GM18502 (cell line): ENCODE data around the gene C17orf107.
"Not testable (repeated sequence)": the region's sequence is repeated elsewhere in the genome, so short reads cannot be mapped to it uniquely, and the experiment has no call there.

Experiments used
- ATAC-seq: cut with Tn5 transposase; IDR thresholded peaks from one replicate; pipeline ENCODE4 v1.9.1; 2021; ENCODE audit warnings: mild to moderate bottlenecking; ENCODE audit not compliant: unreplicated experiment, poor library complexity

C17orf107 gene

GRCh38 chr17:4899341-4900230, at the start of gene C17orf107:
TSS of gene C17orf107 (plus strand) at chr17:4899536. CDS start at chr17:4899763, 227 bp downstream.
- ATAC-seq = peak; percentile 49

GRCh38 chr17:4850246-4850645, 49.1 kb upstream of the C17orf107 start:
- no peak for ATAC-seq

- ATAC-seq = no peak
Measured at GRCh38 chr17:4851084-4851483, 48.3 kb upstream of the C17orf107 start.

- no peak for ATAC-seq
Measured at GRCh38 chr17:4852567-4853207, 46.6 kb upstream of the C17orf107 start.

GRCh38 chr17:4853208-4853671, 46.1 kb upstream of the C17orf107 start:
- no peak for ATAC-seq

GRCh38 chr17:4854111-4854681, 45.1 kb upstream of the C17orf107 start:
- no peak for ATAC-seq

DNA sequence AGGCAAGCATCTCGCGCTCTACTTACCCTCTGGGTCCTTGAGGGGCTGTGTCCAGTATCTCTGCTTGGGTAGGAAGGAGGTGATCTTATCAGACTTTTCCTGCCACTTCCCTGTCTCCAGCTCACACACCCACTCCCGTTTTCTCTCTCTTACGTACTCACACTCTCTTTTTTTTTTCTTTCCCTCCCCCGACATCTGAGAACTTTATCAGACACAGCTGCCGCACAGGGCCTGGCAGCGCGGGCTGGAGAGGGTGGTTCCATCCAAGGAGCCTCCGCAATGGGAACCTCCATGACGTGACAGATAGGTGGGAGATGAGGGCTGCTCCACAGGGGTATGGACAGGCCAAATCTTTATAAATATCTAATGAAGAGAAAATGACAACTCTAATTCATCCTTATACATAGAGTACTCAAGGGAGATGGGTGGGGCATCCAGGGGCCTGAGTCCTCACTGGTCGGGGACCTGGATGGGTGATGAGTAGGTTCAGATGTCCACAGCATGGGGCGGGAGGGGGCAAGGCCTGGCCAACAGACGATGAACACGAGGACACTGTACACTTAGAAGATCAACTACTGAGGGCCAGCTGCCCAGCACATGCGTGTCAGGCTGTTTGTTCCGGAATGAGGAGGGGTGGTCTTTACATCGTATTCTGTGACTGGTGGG, 42.9 kb upstream of the C17orf107 start:
- no peak for ATAC-seq

DNA sequence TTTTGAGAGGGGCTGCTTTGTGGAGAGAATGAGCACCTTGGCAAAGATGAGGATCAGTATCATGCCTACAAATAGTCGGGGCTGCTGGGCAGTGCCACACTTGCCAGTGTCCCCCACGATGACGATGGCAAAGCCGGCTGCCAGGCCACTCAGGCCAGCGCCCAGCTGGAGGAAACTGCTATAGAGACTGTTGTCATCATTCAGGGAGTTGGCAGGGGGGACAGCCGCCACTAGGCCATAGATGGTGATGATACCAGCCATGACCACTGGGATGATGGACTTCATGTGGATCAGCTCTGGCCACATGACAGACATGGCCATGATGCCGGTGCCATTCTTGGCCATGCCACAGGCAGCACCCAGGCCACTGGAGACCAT, 42.4 kb upstream of the C17orf107 start:
- ATAC-seq = no peak

DNA sequence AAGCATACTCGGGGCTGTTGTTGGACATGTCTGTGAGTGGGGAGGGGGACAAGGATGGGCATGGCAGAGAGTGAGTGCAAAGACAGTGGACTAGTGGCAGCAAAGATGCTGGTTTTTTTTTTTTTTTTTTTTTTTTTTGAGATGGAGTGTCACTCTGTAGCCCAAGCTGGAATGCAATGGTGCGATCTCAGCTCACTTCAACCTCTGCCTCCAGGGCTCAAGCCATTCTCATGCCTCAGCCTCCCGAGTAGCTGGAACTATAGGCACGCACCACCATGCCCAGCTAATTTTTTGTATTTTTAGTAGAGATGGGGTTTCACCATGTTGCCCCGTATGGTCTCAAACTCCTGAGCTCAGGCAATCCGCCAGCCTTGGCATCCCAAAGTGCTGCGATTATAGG, 42.0 kb upstream of the C17orf107 start:
- ATAC-seq = not testable (repeated sequence)

- no peak for ATAC-seq
Measured at GRCh38 chr17:4858068-4858881, 41.1 kb upstream of the C17orf107 start.

DNA sequence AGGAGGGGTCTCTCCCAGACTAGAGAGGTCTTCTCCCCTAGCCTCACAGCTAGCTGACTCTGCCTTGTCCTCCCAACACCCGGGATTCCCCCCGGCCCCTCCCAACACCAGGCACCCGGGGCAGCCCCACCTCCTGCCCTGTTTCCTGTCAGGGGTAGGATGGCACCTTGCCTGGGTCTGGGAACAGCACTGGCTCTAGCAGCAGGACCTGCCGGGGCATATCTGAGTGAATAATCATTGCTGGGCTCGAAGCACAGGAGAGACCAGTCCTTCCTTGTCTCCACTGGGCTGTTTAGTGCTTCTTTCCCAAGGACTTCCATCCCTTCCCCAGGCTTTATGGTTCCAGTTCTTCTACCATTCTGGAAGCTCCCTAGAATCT, 40.5 kb upstream of the C17orf107 start:
- no peak for ATAC-seq

GRCh38 chr17:4859816-4860625, 39.3 kb upstream of the C17orf107 start:
- ATAC-seq = no peak

GRCh38 chr17:4860651-4861050, 38.7 kb upstream of the C17orf107 start:
- no peak for ATAC-seq

GRCh38 chr17:4861052-4861451, 38.3 kb upstream of the C17orf107 start:
- ATAC-seq = no peak

DNA sequence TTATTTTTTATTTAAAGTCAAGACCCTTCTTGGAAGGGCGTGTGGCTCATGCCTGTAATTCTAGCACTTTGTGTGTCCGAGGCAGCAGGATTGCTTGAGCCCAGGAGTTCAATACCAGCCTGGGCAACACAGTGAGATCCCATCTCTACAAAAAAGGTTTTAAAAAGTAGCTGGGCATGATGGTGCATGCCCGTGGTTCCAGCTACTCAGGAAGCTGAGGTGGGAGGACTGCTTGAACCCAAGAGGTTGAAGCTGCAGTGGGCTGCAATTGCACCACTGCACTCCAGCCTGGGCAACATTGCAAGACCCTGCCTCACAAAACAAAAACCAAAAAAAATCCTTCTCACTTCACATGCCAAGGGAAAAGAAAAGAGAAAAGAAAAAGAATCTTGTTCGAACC, 36.6 kb upstream of the C17orf107 start:
- ATAC-seq = no peak

GRCh38 chr17:4863321-4863720, 36.0 kb upstream of the C17orf107 start:
- no peak for ATAC-seq

- ATAC-seq = not testable (repeated sequence)
Measured at GRCh38 chr17:4867535-4867934, 31.8 kb upstream of the C17orf107 start.

DNA sequence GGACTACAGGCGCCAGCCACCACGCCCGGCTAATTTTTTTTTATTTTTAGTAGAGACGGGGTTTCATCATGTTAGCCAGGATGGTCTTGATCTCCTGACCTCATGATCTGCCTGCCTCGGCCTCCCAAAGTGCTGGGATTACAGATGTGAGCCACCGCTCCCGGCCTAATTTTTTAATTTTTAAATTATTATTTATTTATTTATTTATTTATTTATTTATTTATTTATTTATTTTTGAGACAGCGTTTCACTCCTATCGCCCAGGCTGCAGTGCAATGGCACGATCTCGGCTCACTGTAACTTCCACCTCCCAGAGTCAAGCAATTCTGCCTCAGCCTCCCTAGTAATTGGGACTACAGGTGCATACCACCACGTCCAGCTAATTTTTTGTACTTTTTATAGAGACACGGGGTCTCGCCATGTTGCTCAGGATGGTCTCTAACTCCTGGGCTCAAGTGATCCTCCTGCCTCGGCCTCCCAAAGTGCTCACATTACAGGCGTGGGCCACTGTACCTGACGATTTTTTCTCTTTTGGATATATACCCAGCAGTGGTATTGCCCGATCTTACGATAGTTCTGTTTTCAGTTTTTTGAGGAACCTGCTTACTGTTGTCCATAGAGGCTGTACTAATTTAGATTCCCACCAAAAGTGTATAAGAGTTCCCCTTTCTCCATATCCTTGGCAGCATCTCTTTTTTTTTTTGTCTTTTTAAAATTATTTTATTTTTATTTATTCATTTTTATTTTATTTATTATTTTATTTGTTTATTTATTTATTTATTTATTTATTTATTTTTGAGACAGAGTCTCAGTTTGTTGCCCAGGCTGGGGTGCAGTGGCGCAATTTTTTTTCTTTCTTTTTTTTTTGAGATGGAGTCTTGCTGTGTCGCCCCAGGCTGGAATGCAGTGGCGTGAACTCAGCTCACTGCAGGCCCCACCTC, 30.0 kb upstream of the C17orf107 start:
- ATAC-seq = not testable (repeated sequence)
